Large intestine (tissue), 3 donors: ENCODE data around the gene FOLR1. TPM values are rescaled to one million over a fixed set of nuclear protein-coding genes. Genes with fewer than 3 reads are reported as not detected.
A peak's percentile ranks its signal among the peaks of the same experiment; 100 is the strongest.

ENCODE experiments used
- DNase-seq, 2 donors: peaks; one replicate each; pipeline versions ENCODE4 v3.0.0 to v3.0.0-alpha.2; 2013
- H3K27ac ChIP-seq: one replicate; pipeline ENCODE4 v1.5.1; 2013; ENCODE audit warnings: low read length
- H3K27me3 ChIP-seq: 2 replicates; pipeline ENCODE4 v1.6.1; 2013; ENCODE audit warnings: low read length; ENCODE audit not compliant: control insufficient read depth, insufficient read depth
- H3K36me3 ChIP-seq: 2 replicates; pipeline ENCODE4 v1.6.1; 2013; ENCODE audit warnings: low read length; ENCODE audit not compliant: control insufficient read depth, insufficient read depth
- H3K4me1 ChIP-seq: one replicate; pipeline ENCODE4 v1.6.1; 2013; ENCODE audit warnings: low read length; ENCODE audit not compliant: control insufficient read depth, insufficient read depth
- H3K4me3 ChIP-seq: one replicate; pipeline ENCODE4 v1.5.1; 2013; ENCODE audit warnings: low read length
- H3K9me3 ChIP-seq: one replicate; pipeline ENCODE4 v1.6.1; 2013; ENCODE audit warnings: mild to moderate bottlenecking, low read depth, low read length, moderate library complexity; ENCODE audit not compliant: control insufficient read depth
- WGBS: methylation state at CpG from one replicate; pipeline ENCODE4 v1.1.5; 2013; ENCODE audit warnings: low lambda C conversion rate; ENCODE audit not compliant: insufficient coverage; 5-methylcytosine and 5-hydroxymethylcytosine counted together
- polyA plus RNA-seq: library from polyadenylated mRNA; unstranded; fragments of 120-200 nt; gene quantifications from one replicate; pipeline ENCODE4 v1.2.1, GENCODE V29; 2013

The FOLR1 gene
- polyA plus RNA-seq, 1 donor, result 1.9 TPM

- Histone ChIP-seq H3K4me1 (peaks cover 19% of the 10 kb centered on the region), H3K36me3 (peaks cover 76% of the 10 kb centered on the region), H3K9me3 (no peaks in the 10 kb centered on the region), H3K27ac (no peak overlapping the region), H3K27me3 (peaks cover 18% of the 10 kb centered on the region), H3K4me3 (no peak overlapping the region)
- DNase-seq, result no peak
- WGBS, result no CpG with 5 or more reads among the region's 17 CpGs
Observed at GRCh38 chr11:72235351-72236057, 43.6 kb downstream of the FOLR1 start.

GRCh38 chr11:72236083-72236697 is 44.2 kb downstream of the FOLR1 start:
- Histone ChIP-seq H3K27me3 (peaks cover 25% of the 10 kb centered on the region), H3K9me3 (no peaks in the 10 kb centered on the region), H3K27ac (no peak overlapping the region), H3K4me3 (no peak overlapping the region), H3K4me1 (peaks cover 22% of the 10 kb centered on the region), H3K36me3 (peaks cover 69% of the 10 kb centered on the region)
- no CpG with 5 or more reads among the region's 4 CpGs for WGBS
- DNase-seq, result no peak

GRCh38 chr11:72236774-72237111 is 44.8 kb downstream of the FOLR1 start:
- Histone ChIP-seq H3K4me3 (no peak overlapping the region), H3K27me3 (peaks cover 31% of the 10 kb centered on the region), H3K4me1 (peaks cover 22% of the 10 kb centered on the region), H3K27ac (no peak overlapping the region), H3K9me3 (no peaks in the 10 kb centered on the region), H3K36me3 (peaks cover 63% of the 10 kb centered on the region)
- no peak for DNase-seq
- WGBS, result no CpG with 5 or more reads among the region's 2 CpGs

- WGBS, result no CpG with 5 or more reads among the region's 22 CpGs
- Histone ChIP-seq H3K4me3 (no peak overlapping the region), H3K36me3 (peaks cover 58% of the 10 kb centered on the region), H3K4me1 (peaks cover 22% of the 10 kb centered on the region), H3K27me3 (peaks cover 37% of the 10 kb centered on the region), H3K9me3 (no peaks in the 10 kb centered on the region), H3K27ac (no peak overlapping the region)
- DNase-seq, result peak in 1 of 2 donors; percentile 44
Observed at GRCh38 chr11:72237112-72237931, 45.4 kb downstream of the FOLR1 start.

GRCh38 chr11:72238040-72238450 is 46.1 kb downstream of the FOLR1 start:
- WGBS, result no CpG with 5 or more reads among the region's 16 CpGs
- H3K27me3 ChIP-seq, result peaks cover 44% of the 10 kb centered on the region
- H3K27ac ChIP-seq, result no peak overlapping the region
- H3K4me1 ChIP-seq, result peaks cover 22% of the 10 kb centered on the region
- H3K36me3 ChIP-seq, result peaks cover 50% of the 10 kb centered on the region
- no peak overlapping the region for H3K4me3 ChIP-seq
- H3K9me3 ChIP-seq, result no peaks in the 10 kb centered on the region
- peak; percentile 48 to 61 for DNase-seq

GRCh38 chr11:72238492-72239312 is 46.8 kb downstream of the FOLR1 start:
- peaks cover 22% of the 10 kb centered on the region for H3K4me1 ChIP-seq
- WGBS, result no CpG with 5 or more reads among the region's 28 CpGs
- no peaks in the 10 kb centered on the region for H3K9me3 ChIP-seq
- peaks cover 50% of the 10 kb centered on the region for H3K27me3 ChIP-seq
- no peak overlapping the region for H3K27ac ChIP-seq
- H3K4me3 ChIP-seq, result no peak overlapping the region
- no peak for DNase-seq
- H3K36me3 ChIP-seq, result peaks cover 44% of the 10 kb centered on the region

GRCh38 chr11:72239313-72239848 is 47.4 kb downstream of the FOLR1 start:
- H3K4me1 ChIP-seq, result peaks cover 25% of the 10 kb centered on the region
- H3K36me3 ChIP-seq, result peaks cover 37% of the 10 kb centered on the region
- WGBS, result 8% methylated on average over 2 of the region's 25 CpGs
- DNase-seq, result peak in 1 of 2 donors; percentile 53
- peaks cover 57% of the 10 kb centered on the region for H3K27me3 ChIP-seq
- no peak overlapping the region for H3K27ac ChIP-seq
- H3K4me3 ChIP-seq, result peak overlapping the region; percentile 6
- no peaks in the 10 kb centered on the region for H3K9me3 ChIP-seq

GRCh38 chr11:72239849-72240460 is 48.0 kb downstream of the FOLR1 start:
- H3K27ac ChIP-seq, result no peak overlapping the region

GRCh38 chr11:72240461-72241290 is 48.7 kb downstream of the FOLR1 start:
- H3K4me3 ChIP-seq, result peak overlapping the region; percentile 6
- H3K4me1 ChIP-seq, result peaks cover 28% of the 10 kb centered on the region
- peaks cover 25% of the 10 kb centered on the region for H3K36me3 ChIP-seq
- WGBS, result no CpG with 5 or more reads among the region's 44 CpGs
- H3K27ac ChIP-seq, result no peak overlapping the region
- no peaks in the 10 kb centered on the region for H3K9me3 ChIP-seq
- peaks cover 70% of the 10 kb centered on the region for H3K27me3 ChIP-seq
- peak in 1 of 2 donors; percentile 30 for DNase-seq

More at GRCh38 chr11:72239849-72240460, 48.0 kb downstream of the FOLR1 start:
- DNase-seq, result peak in 1 of 2 donors; percentile 61
- Histone ChIP-seq H3K36me3 (peaks cover 32% of the 10 kb centered on the region), H3K4me1 (peaks cover 28% of the 10 kb centered on the region), H3K27me3 (peaks cover 63% of the 10 kb centered on the region), H3K4me3 (no peak overlapping the region), H3K9me3 (no peaks in the 10 kb centered on the region)
- WGBS, result no CpG with 5 or more reads among the region's 69 CpGs
